ENCODE data around the gene TMEM81. TPM values are rescaled to one million over a fixed set of nuclear protein-coding genes. Genes with fewer than 3 reads are reported as not detected.

Gene TMEM81
- polyA plus RNA-seq, 1 donor (not counting 4 experiments of a cell fraction or from before 2014, with no cell fraction given) = 1.4 TPM

DNA sequence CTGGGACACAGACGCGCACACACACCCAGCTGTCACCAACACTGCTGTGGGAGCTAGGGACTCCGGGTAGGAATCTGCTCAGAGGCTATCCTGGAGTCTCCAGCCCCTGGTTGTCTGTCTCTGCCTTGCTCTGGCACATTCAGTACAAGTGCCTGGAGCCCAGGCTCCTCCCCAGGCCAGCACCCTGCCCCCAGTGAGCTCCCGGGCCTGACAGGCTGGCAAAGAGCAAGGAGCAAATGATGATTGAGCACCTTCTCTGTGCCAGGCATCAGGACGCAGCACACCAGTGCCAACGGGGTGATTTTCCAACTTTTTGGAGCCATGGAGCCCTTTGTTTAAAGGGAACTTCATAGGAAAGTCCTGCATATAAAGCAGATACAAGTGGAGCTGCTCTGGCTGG lies 34.8 kb downstream of the TMEM81 start:
- Histone ChIP-seq H3K79me2 (ENCODE audit: control insufficient read depth, insufficient read depth, low read length) (no peaks in the 10 kb centered on the region), H3K9ac (ENCODE audit: control insufficient read depth, extremely low read depth, insufficient read depth, low read length) (no peak overlapping the region), H3K9me3 (ENCODE audit: control insufficient read depth, low read depth, low read length) (no peaks in the 10 kb centered on the region), H3K36me3 (ENCODE audit: control insufficient read depth in 2 of 2, extremely low read depth in 1 of 2, insufficient read depth in 2 of 2, low read length in 2 of 2) (no peaks in the 10 kb centered on the region), H3K27me3 (ENCODE audit: control insufficient read depth, extremely low read depth, insufficient read depth, low read length) (peaks cover 52% of the 10 kb centered on the region), H3K4me3 (ENCODE audit: control insufficient read depth in 2 of 3, extremely low read depth in 1 of 3, insufficient read depth in 2 of 3, low read depth in 1 of 3, low read length in 3 of 3) (no peak overlapping the region), H4K20me1 (ENCODE audit: control insufficient read depth, extremely low read depth, insufficient read depth, low read length) (no peaks in the 10 kb centered on the region), H3K27ac (ENCODE audit: control insufficient read depth, insufficient read depth, low read length) (no peak overlapping the region), H3K4me2 (ENCODE audit: control insufficient read depth, extremely low read depth, insufficient read depth, low read depth, low read length) (no peak overlapping the region), H3K4me1 (ENCODE audit: control insufficient read depth, extremely low read depth, insufficient read depth, low read length) (no peaks in the 10 kb centered on the region), H2AFZ (ENCODE audit: control insufficient read depth, low read length) (no peak overlapping the region), H3K9me1 (ENCODE audit: control insufficient read depth, extremely low read depth, insufficient read depth, low read length) (no peaks in the 10 kb centered on the region)
- TF ChIP-seq, protein P1, sequence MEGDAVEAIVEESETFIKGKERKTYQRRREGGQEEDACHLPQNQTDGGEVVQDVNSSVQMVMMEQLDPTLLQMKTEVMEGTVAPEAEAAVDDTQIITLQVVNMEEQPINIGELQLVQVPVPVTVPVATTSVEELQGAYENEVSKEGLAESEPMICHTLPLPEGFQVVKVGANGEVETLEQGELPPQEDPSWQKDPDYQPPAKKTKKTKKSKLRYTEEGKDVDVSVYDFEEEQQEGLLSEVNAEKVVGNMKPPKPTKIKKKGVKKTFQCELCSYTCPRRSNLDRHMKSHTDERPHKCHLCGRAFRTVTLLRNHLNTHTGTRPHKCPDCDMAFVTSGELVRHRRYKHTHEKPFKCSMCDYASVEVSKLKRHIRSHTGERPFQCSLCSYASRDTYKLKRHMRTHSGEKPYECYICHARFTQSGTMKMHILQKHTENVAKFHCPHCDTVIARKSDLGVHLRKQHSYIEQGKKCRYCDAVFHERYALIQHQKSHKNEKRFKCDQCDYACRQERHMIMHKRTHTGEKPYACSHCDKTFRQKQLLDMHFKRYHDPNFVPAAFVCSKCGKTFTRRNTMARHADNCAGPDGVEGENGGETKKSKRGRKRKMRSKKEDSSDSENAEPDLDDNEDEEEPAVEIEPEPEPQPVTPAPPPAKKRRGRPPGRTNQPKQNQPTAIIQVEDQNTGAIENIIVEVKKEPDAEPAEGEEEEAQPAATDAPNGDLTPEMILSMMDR (optimal IDR thresholded peaks at IDR 0.05 in 1 of 3, IDR thresholded peaks at IDR 0.05 in 1 of 3, conservative IDR thresholded peaks at IDR 0.05 in 1 of 3; ENCODE audit: extremely low read depth in 1 of 3, insufficient read depth in 2 of 3, low read length in 3 of 3) = no peak
- no peak for TF ChIP-seq EZH2 (IDR thresholded peaks at IDR 0.05; ENCODE audit: low read length)
- dilution Hi-C loops (cut with MboI; ENCODE audit: extremely low pct_ligation_motif_present, low sequenced_read_pairs) = no loop called here
- no peak for DNase-seq (ENCODE audit: low read depth, low spot score)
- no peak for FAIRE-seq

DNA sequence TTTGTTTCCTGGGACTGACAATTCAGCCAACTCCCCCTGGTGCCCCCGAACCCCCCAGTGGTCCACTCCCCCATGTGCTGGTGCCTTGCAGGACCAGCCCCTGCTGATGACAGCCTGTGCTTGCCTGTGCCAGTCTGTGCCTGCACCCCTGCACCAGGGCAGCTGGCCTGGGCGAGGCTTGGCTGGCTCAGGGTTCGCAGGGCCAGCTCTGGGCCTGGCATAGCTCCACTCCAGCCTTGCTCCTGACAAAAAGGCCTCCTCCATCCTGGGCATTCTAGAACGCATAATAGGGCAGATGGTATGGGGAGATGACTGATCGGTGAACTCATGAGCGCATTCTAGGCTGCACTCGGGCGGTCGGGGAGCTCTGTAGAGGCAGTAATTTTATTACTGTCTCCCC lies 35.9 kb downstream of the TMEM81 start:
- dilution Hi-C loops (cut with MboI; ENCODE audit: extremely low pct_ligation_motif_present, low sequenced_read_pairs) = no loop called here
- Histone ChIP-seq H3K9me3 (ENCODE audit: control insufficient read depth, low read depth, low read length) (no peaks in the 10 kb centered on the region), H4K20me1 (ENCODE audit: control insufficient read depth, extremely low read depth, insufficient read depth, low read length) (no peaks in the 10 kb centered on the region), H2AFZ (ENCODE audit: control insufficient read depth, low read length) (no peak overlapping the region), H3K4me2 (ENCODE audit: control insufficient read depth, extremely low read depth, insufficient read depth, low read depth, low read length) (no peak overlapping the region), H3K79me2 (ENCODE audit: control insufficient read depth, insufficient read depth, low read length) (no peaks in the 10 kb centered on the region), H3K9ac (ENCODE audit: control insufficient read depth, extremely low read depth, insufficient read depth, low read length) (no peak overlapping the region), H3K36me3 (ENCODE audit: control insufficient read depth in 2 of 2, extremely low read depth in 1 of 2, insufficient read depth in 2 of 2, low read length in 2 of 2) (no peaks in the 10 kb centered on the region), H3K9me1 (ENCODE audit: control insufficient read depth, extremely low read depth, insufficient read depth, low read length) (no peaks in the 10 kb centered on the region), H3K27me3 (ENCODE audit: control insufficient read depth, extremely low read depth, insufficient read depth, low read length) (peaks cover 59% of the 10 kb centered on the region), H3K27ac (ENCODE audit: control insufficient read depth, insufficient read depth, low read length) (no peak overlapping the region), H3K4me1 (ENCODE audit: control insufficient read depth, extremely low read depth, insufficient read depth, low read length) (no peaks in the 10 kb centered on the region), H3K4me3 (ENCODE audit: control insufficient read depth in 2 of 3, extremely low read depth in 1 of 3, insufficient read depth in 2 of 3, low read depth in 1 of 3, low read length in 3 of 3) (no peak overlapping the region)
- no peak for DNase-seq (ENCODE audit: low read depth, low spot score)
- FAIRE-seq = no peak
- TF ChIP-seq, protein P1 (optimal IDR thresholded peaks at IDR 0.05 in 1 of 3, IDR thresholded peaks at IDR 0.05 in 1 of 3, conservative IDR thresholded peaks at IDR 0.05 in 1 of 3; ENCODE audit: extremely low read depth in 1 of 3, insufficient read depth in 2 of 3, low read length in 3 of 3) = no peak
- TF ChIP-seq EZH2 (IDR thresholded peaks at IDR 0.05; ENCODE audit: low read length) = no peak

Data from keratinocyte (primary cell).